ENCODE data around the gene HOXA11. TPM values are rescaled to one million over a fixed set of nuclear protein-coding genes. Genes with fewer than 3 reads are reported as not detected.

The HOXA11 gene
- total and polyA plus RNA-seq, 10 of the 15 experiments (the other 5 are each of a cell fraction or from before 2014, with no cell fraction given): not detected

DNA sequence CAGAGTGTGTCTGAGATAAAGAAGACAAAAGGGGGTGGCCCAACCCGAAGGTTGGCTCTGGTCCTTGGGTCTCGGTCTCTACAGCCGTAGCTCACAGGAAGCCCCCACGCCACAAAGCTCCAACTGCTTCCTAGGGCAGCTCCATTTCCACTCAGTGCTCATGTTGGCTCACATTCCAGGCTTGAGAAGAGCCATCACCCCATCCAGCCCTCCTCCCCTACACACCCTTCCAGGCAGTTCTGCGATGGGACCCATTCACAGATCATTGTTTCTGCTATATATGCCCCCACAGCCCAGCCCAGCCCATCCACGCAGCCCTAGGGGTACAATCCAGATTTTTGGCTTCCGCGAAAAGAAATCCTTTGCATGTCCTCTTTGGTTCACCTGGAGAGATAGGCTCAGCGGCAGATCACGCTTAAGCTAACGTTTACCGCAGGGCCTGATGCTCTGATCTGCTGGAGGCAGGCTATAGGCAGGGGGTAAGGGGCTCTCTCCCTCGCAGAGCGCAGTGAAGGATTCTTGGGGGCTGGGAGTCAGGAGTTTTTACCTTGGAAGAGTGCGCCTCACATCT, 6.2 kb upstream of the HOXA11 start:
- Histone ChIP-seq H3K27ac (ENCODE audit: control insufficient read depth, insufficient read depth) (no peak overlapping the region), H3K4me2 (ENCODE audit: control insufficient read depth, insufficient read depth) (no peak overlapping the region), H3K79me2 (ENCODE audit: control insufficient read depth, insufficient read depth, low read length) (no peaks in the 10 kb centered on the region), H3K4me1 (ENCODE audit: control insufficient read depth, insufficient read depth, low read length) (no peaks in the 10 kb centered on the region), H3K27me3 (replicated peaks in 1 of 2; ENCODE audit: control insufficient read depth in 2 of 2, insufficient read depth in 2 of 2, low read length in 1 of 2) (peaks cover 34 to 36% of the 10 kb centered on the region in 2 experiments), H3K9me3 (replicated peaks; ENCODE audit: control insufficient read depth, insufficient read depth, low read length) (no peaks in the 10 kb centered on the region; the same call in 2 of the 3 replicates), H3K36me3 (ENCODE audit: control insufficient read depth in 2 of 2, insufficient read depth in 2 of 2, low read length in 1 of 2) (no peaks in the 10 kb centered on the region), H2AFZ (ENCODE audit: control insufficient read depth, low read depth, low read length) (no peak overlapping the region), H3K9ac (ENCODE audit: control insufficient read depth, insufficient read depth, low read length) (no peak overlapping the region), H4K20me1 (ENCODE audit: control insufficient read depth, insufficient read depth) (0 out of 2 replicates have a peak, but pooled peaks cover 3% of the 10 kb centered on the region), H3K4me3 (no peak overlapping the region)
- in situ Hi-C loops (cut with MboI): no loop called here
- ChIA-PET SMC1A (ENCODE audit: uncharacterized antibody, unreplicated experiment) (no interaction called here), RAD21 (ENCODE audit: unreplicated experiment) (no interaction called here), POLR2A (no interaction called here), CTCF (interaction anchor here (0.7 to 1.8 kb wide), 3 partner anchors 12 to 871 kb away, joined by 3 to 5 read pairs (median 3); no protein-coding TSS in a partner anchor)
- TF ChIP-seq CBX5 (IDR thresholded peaks at IDR 0.05; ENCODE audit: low read depth) (no peak), CHD4 (IDR thresholded peaks at IDR 0.05) (no peak), FOS (IDR thresholded peaks at IDR 0.05; ENCODE audit: borderline replicate concordance, extremely low read depth, insufficient read length) (no peak), TCF7 (IDR thresholded peaks at IDR 0.05; ENCODE audit: borderline replicate concordance) (no peak), SMAD1 (IDR thresholded peaks at IDR 0.05; ENCODE audit: low read depth, partially characterized antibody) (no peak), NFIC (IDR thresholded peaks at IDR 0.05; ENCODE audit: low read depth, low read length) (no peak), SMC3 (IDR thresholded peaks at IDR 0.05; ENCODE audit: borderline replicate concordance, low read length) (no peak), ESRRA (IDR thresholded peaks at IDR 0.05; ENCODE audit: low read length) (no peak)
- TF ChIP-seq, protein P1, sequence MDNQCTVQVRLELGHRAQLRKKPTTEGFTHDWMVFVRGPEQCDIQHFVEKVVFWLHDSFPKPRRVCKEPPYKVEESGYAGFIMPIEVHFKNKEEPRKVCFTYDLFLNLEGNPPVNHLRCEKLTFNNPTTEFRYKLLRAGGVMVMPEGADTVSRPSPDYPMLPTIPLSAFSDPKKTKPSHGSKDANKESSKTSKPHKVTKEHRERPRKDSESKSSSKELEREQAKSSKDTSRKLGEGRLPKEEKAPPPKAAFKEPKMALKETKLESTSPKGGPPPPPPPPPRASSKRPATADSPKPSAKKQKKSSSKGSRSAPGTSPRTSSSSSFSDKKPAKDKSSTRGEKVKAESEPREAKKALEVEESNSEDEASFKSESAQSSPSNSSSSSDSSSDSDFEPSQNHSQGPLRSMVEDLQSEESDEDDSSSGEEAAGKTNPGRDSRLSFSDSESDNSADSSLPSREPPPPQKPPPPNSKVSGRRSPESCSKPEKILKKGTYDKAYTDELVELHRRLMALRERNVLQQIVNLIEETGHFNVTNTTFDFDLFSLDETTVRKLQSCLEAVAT (IDR thresholded peaks at IDR 0.05): no peak
- TF ChIP-seq, protein P2, sequence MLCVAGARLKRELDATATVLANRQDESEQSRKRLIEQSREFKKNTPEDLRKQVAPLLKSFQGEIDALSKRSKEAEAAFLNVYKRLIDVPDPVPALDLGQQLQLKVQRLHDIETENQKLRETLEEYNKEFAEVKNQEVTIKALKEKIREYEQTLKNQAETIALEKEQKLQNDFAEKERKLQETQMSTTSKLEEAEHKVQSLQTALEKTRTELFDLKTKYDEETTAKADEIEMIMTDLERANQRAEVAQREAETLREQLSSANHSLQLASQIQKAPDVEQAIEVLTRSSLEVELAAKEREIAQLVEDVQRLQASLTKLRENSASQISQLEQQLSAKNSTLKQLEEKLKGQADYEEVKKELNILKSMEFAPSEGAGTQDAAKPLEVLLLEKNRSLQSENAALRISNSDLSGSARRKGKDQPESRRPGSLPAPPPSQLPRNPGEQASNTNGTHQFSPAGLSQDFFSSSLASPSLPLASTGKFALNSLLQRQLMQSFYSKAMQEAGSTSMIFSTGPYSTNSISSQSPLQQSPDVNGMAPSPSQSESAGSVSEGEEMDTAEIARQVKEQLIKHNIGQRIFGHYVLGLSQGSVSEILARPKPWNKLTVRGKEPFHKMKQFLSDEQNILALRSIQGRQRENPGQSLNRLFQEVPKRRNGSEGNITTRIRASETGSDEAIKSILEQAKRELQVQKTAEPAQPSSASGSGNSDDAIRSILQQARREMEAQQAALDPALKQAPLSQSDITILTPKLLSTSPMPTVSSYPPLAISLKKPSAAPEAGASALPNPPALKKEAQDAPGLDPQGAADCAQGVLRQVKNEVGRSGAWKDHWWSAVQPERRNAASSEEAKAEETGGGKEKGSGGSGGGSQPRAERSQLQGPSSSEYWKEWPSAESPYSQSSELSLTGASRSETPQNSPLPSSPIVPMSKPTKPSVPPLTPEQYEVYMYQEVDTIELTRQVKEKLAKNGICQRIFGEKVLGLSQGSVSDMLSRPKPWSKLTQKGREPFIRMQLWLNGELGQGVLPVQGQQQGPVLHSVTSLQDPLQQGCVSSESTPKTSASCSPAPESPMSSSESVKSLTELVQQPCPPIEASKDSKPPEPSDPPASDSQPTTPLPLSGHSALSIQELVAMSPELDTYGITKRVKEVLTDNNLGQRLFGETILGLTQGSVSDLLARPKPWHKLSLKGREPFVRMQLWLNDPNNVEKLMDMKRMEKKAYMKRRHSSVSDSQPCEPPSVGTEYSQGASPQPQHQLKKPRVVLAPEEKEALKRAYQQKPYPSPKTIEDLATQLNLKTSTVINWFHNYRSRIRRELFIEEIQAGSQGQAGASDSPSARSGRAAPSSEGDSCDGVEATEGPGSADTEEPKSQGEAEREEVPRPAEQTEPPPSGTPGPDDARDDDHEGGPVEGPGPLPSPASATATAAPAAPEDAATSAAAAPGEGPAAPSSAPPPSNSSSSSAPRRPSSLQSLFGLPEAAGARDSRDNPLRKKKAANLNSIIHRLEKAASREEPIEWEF (IDR thresholded peaks at IDR 0.05; ENCODE audit: insufficient replicate concordance, low read depth, low read length): no peak
- TF ChIP-seq, protein P3, sequence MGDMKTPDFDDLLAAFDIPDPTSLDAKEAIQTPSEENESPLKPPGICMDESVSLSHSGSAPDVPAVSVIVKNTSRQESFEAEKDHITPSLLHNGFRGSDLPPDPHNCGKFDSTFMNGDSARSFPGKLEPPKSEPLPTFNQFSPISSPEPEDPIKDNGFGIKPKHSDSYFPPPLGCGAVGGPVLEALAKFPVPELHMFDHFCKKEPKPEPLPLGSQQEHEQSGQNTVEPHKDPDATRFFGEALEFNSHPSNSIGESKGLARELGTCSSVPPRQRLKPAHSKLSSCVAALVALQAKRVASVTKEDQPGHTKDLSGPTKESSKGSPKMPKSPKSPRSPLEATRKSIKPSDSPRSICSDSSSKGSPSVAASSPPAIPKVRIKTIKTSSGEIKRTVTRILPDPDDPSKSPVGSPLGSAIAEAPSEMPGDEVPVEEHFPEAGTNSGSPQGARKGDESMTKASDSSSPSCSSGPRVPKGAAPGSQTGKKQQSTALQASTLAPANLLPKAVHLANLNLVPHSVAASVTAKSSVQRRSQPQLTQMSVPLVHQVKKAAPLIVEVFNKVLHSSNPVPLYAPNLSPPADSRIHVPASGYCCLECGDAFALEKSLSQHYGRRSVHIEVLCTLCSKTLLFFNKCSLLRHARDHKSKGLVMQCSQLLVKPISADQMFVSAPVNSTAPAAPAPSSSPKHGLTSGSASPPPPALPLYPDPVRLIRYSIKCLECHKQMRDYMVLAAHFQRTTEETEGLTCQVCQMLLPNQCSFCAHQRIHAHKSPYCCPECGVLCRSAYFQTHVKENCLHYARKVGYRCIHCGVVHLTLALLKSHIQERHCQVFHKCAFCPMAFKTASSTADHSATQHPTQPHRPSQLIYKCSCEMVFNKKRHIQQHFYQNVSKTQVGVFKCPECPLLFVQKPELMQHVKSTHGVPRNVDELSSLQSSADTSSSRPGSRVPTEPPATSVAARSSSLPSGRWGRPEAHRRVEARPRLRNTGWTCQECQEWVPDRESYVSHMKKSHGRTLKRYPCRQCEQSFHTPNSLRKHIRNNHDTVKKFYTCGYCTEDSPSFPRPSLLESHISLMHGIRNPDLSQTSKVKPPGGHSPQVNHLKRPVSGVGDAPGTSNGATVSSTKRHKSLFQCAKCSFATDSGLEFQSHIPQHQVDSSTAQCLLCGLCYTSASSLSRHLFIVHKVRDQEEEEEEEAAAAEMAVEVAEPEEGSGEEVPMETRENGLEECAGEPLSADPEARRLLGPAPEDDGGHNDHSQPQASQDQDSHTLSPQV (IDR thresholded peaks at IDR 0.05): no peak
- DNase-seq (ENCODE audit: low read depth, low spot score) (no peak), ATAC-seq (no peak), FAIRE-seq (no peak)
- WGBS (ENCODE audit: insufficient coverage, insufficient replicate concordance, low lambda C conversion rate, missing lambda C conversion rate): 23% methylated on average over 15 of the region's 15 CpGs
- intact Hi-C loops (cut with micrococcal nuclease; ENCODE audit: unreplicated experiment): no loop called here
- no TSS peak for BruUV-seq (replicated peaks)
